Measurements from ENCODE around the gene HECTD2.

HECTD2 gene

GRCh38 chr10:91562839-91563581 is 152.9 kb downstream of the HECTD2 start:
- no peak for TF ChIP-seq LEF1 (IDR thresholded peaks at IDR 0.05; ENCODE audit: borderline replicate concordance)
- TF ChIP-seq ELF4 (IDR thresholded peaks at IDR 0.05) = no peak
- TF ChIP-seq ZNF384 (IDR thresholded peaks at IDR 0.05) = no peak
- TF ChIP-seq, protein P1, sequence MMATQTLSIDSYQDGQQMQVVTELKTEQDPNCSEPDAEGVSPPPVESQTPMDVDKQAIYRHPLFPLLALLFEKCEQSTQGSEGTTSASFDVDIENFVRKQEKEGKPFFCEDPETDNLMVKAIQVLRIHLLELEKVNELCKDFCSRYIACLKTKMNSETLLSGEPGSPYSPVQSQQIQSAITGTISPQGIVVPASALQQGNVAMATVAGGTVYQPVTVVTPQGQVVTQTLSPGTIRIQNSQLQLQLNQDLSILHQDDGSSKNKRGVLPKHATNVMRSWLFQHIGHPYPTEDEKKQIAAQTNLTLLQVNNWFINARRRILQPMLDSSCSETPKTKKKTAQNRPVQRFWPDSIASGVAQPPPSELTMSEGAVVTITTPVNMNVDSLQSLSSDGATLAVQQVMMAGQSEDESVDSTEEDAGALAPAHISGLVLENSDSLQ (IDR thresholded peaks at IDR 0.05) = no peak
- TF ChIP-seq FOXA1 (IDR thresholded peaks at IDR 0.05) = no peak
- no peak for TF ChIP-seq CTBP1 (IDR thresholded peaks at IDR 0.05; ENCODE audit: borderline replicate concordance)
- no peak for TF ChIP-seq FOXM1 (IDR thresholded peaks at IDR 0.05; ENCODE audit: borderline replicate concordance)
- no peak for DNase-seq (ENCODE audit: extremely low spot score)
- CTCF ChIA-PET = no interaction called here
- POLR2A ChIA-PET = no interaction called here

- DNase-seq (ENCODE audit: extremely low spot score) = no peak
- no peak for TF ChIP-seq ARNT (IDR thresholded peaks at IDR 0.05)
- TF ChIP-seq ELF4 (IDR thresholded peaks at IDR 0.05) = no peak
- TF ChIP-seq L3MBTL2 (conservative IDR thresholded peaks at IDR 0.05) = no peak
- no peak for TF ChIP-seq FOXM1 (IDR thresholded peaks at IDR 0.05; ENCODE audit: borderline replicate concordance)
- no peak for TF ChIP-seq TARDBP (IDR thresholded peaks at IDR 0.05)
- no peak for TF ChIP-seq NFRKB (IDR thresholded peaks at IDR 0.05)
- TF ChIP-seq FOXK2 (IDR thresholded peaks at IDR 0.05) = no peak
- no peak for TF ChIP-seq LEF1 (IDR thresholded peaks at IDR 0.05; ENCODE audit: borderline replicate concordance)
- TF ChIP-seq FOXA1 (IDR thresholded peaks at IDR 0.05) = no peak
- no peak for TF ChIP-seq SP1 (IDR thresholded peaks at IDR 0.05)
- TF ChIP-seq BHLHE40 (IDR thresholded peaks at IDR 0.05; ENCODE audit: borderline replicate concordance) = no peak
- TF ChIP-seq, protein P1 (IDR thresholded peaks at IDR 0.05) = no peak
- TF ChIP-seq SUZ12 (IDR thresholded peaks at IDR 0.05) = no peak
- TF ChIP-seq ZNF384 (IDR thresholded peaks at IDR 0.05) = no peak
- no peak for TF ChIP-seq CTBP1 (IDR thresholded peaks at IDR 0.05; ENCODE audit: borderline replicate concordance)
- TF ChIP-seq HDGF (IDR thresholded peaks at IDR 0.05; ENCODE audit: borderline replicate concordance) = no peak
- POLR2A ChIA-PET = no interaction called here
- CTCF ChIA-PET = no interaction called here
Observed at GRCh38 chr10:91564026-91564425, 153.9 kb downstream of the HECTD2 start.
